GM23338 (cell line): ENCODE measurements around the gene USP46. TPM values are rescaled to one million over a fixed set of nuclear protein-coding genes. Genes with fewer than 3 reads are reported as not detected.

ENCODE experiments used
- ATAC-seq: fragments of 200-7000 bp; cut with Tn5 transposase; 3 replicates; pipeline ENCODE4 v1.9.1; 2020
- DNase-seq: peaks from one replicate; pipeline ENCODE4 v3.0.0-alpha.2; 2015; ENCODE audit warnings: low spot score
- H2AFZ ChIP-seq: fragments of 200-600 bp; sonication (generic); 2 replicates; pipeline ENCODE4 v1.8.0; 2016; ENCODE audit warnings: antibody characterized with exemption, mild to moderate bottlenecking, moderate library complexity
- H3F3A ChIP-seq: fragments of 200-600 bp; sonication (generic); replicated peaks from 2 replicates; pipeline ENCODE4 v1.8.0; 2017; ENCODE audit warnings: antibody characterized with exemption, mixed run types, low read depth
- H3K27ac ChIP-seq: fragments of 200-600 bp; sonication (generic); 2 replicates; pipeline ENCODE4 v1.6.1; 2016; ENCODE audit warnings: low read depth
- H3K27me3 ChIP-seq: fragments of 200-600 bp; sonication (generic); 2 replicates; pipeline ENCODE4 v1.8.0; 2016; ENCODE audit warnings: mild to moderate bottlenecking, mixed run types, moderate library complexity; ENCODE audit not compliant: insufficient read depth
- H3K36me3 ChIP-seq: fragments of 200-600 bp; sonication (generic); 2 replicates; pipeline ENCODE4 v1.8.0; 2016; ENCODE audit warnings: mild to moderate bottlenecking; ENCODE audit not compliant: insufficient read depth
- H3K4me1 ChIP-seq: fragments of 200-600 bp; sonication (generic); 2 replicates; pipeline ENCODE4 v1.8.0; 2016; ENCODE audit warnings: mild to moderate bottlenecking, moderate library complexity; ENCODE audit not compliant: insufficient read depth
- H3K4me2 ChIP-seq: fragments of 200-600 bp; sonication (generic); 2 replicates; pipeline ENCODE4 v1.7.1; 2017; ENCODE audit warnings: mixed run types
- H3K4me3 ChIP-seq: fragments of 200-600 bp; sonication (generic); 2 replicates; pipeline ENCODE4 v1.6.1; 2016; ENCODE audit warnings: mixed run types
- H3K79me2 ChIP-seq: fragments of 200-600 bp; sonication (generic); replicated peaks from 2 replicates; pipeline ENCODE4 v1.8.0; 2017; ENCODE audit warnings: mild to moderate bottlenecking; ENCODE audit not compliant: insufficient read depth
- H3K9me2 ChIP-seq: fragments of 200-600 bp; sonication (generic); 2 replicates; pipeline ENCODE4 v1.8.0; 2017; ENCODE audit not compliant: insufficient read depth
- H4K20me1 ChIP-seq: fragments of 200-600 bp; sonication (generic); replicated peaks from 2 replicates; pipeline ENCODE4 v1.8.0; 2017; ENCODE audit warnings: mild to moderate bottlenecking; ENCODE audit not compliant: insufficient read depth
- H3K27ac Mint-ChIP-seq: 2 replicates; pipeline ENCODE4 v1.8.0; 2020; ENCODE audit warnings: inconsistent platforms, mild to moderate bottlenecking, moderate library complexity, mixed read lengths
- H3K27me3 Mint-ChIP-seq: 3 replicates; pipeline ENCODE4 v1.8.0; 2022; ENCODE audit warnings: low read depth, mild to moderate bottlenecking, moderate library complexity, mixed read lengths, inconsistent platforms; ENCODE audit not compliant: insufficient read depth, poor library complexity
- H3K36me3 Mint-ChIP-seq: 3 replicates; pipeline ENCODE4 v1.8.0; 2021; ENCODE audit warnings: low read depth, mild to moderate bottlenecking, inconsistent platforms, moderate library complexity, mixed read lengths
- H3K4me1 Mint-ChIP-seq: 3 replicates; pipeline ENCODE4 v1.8.0; 2020; ENCODE audit warnings: mild to moderate bottlenecking, inconsistent platforms, mixed read lengths
- H3K4me3 Mint-ChIP-seq: 3 replicates; pipeline ENCODE4 v1.8.0; 2021; ENCODE audit warnings: moderate library complexity, mild to moderate bottlenecking, inconsistent platforms, mixed read lengths
- H3K9me3 Mint-ChIP-seq: 3 replicates; pipeline ENCODE4 v1.8.0; 2020; ENCODE audit warnings: moderate library complexity, mild to moderate bottlenecking, inconsistent platforms, mixed read lengths
- CTCF ChIP-seq, 2 experiments: fragments of 200-600 bp in 1 of 2; sonication (generic) in 1 of 2; conservative IDR thresholded peaks; 2 replicates each; pipeline versions ENCODE4 v1.5.1 to v1.6.1; 2016 to 2017; ENCODE audit warnings: antibody characterized with exemption in 2 of 2, low read depth in 2 of 2, mild to moderate bottlenecking in 2 of 2, moderate library complexity in 1 of 2
- JUNB ChIP-seq: IDR thresholded peaks from one replicate; pipeline ENCODE4 v1.6.1; 2016; ENCODE audit warnings: antibody characterized with exemption; ENCODE audit not compliant: unreplicated experiment
- POLR2AphosphoS5 ChIP-seq: IDR thresholded peaks from 2 replicates; pipeline ENCODE4 v1.6.1; 2016; ENCODE audit warnings: antibody characterized with exemption, low read depth
- ZNF331 ChIP-seq: fragments of 250-450 bp; sonication (Bioruptor Pico); IDR thresholded peaks from 2 replicates; pipeline ENCODE4 v1.5.0; 2020; ENCODE audit warnings: low read depth, mild to moderate bottlenecking, moderate library complexity
- ZNF462 ChIP-seq: fragments of 250-450 bp; sonication (Bioruptor Pico); IDR thresholded peaks from 2 replicates; pipeline ENCODE4 v1.5.0; 2020; ENCODE audit warnings: mild to moderate bottlenecking, moderate library complexity
- polyA plus RNA-seq: library from polyadenylated mRNA; unstranded; fragments of >200 nt; fragmentation: Nextera tagmentation; extraction: Ambion mirVana; gene quantifications from 2 replicates; pipeline ENCODE4 v1.2.1, GENCODE V29; 2016
- total RNA-seq: library from RNA; depleted of rRNA; stranded (reverse); fragments of >200 nt; shearing (Covaris generic); gene quantifications from 2 replicates; pipeline ENCODE4 v1.2.3, GENCODE V29; 2014
- TF ChIP-seq, protein P1 (sequence below): IDR thresholded peaks from 2 replicates; pipeline ENCODE4 v1.6.1; 2016; ENCODE audit warnings: antibody characterized with exemption

Gene USP46
- total and polyA plus RNA-seq, 2 experiments from 2014 or later, result 40.5 to 59.4 TPM

DNA sequence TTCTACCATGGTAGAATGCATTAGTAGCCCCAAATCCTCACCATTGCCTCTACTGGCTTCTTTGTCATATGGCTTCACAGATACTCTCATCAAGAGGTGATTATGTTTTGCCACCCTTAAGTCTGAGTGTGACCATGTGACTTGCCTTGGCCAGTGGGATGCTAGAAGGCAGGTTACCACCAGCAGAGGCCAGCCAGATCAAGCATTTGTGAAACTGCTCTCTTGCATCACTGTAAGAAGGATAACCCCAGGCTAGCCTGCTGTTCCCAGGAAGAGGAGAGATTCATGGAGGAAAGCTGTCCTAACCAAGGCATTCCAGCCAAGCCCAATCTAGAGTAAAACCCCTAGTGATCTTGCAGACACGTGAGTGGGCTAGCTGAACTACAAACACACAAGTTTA lies 46.8 kb downstream of the USP46 start:
- no peak overlapping the region for H3K27ac ChIP-seq
- TF ChIP-seq CTCF (conservative IDR thresholded peaks at IDR 0.05; ENCODE audit: low read depth in 2 of 2), result no peak
- H3K4me3 ChIP-seq, result no peak overlapping the region
- H3K9me2 ChIP-seq, result no peaks in the 10 kb centered on the region
- Mint-ChIP-seq H3K27me3 (peaks cover 9% of the 10 kb centered on the region), H3K27ac (no peak overlapping the region), H3K9me3 (no peaks in the 10 kb centered on the region), H3K4me3 (no peak overlapping the region), H3K36me3 (peaks cover 64% of the 10 kb centered on the region), H3K4me1 (peaks cover 5% of the 10 kb centered on the region; the same call in 2 of the 3 replicates)
- no peaks in the 10 kb centered on the region for H3K27me3 ChIP-seq
- H2AFZ ChIP-seq, result no peak overlapping the region
- H3K4me2 ChIP-seq, result no peak overlapping the region
- no peaks in the 10 kb centered on the region for H3K4me1 ChIP-seq
- H4K20me1 ChIP-seq, result no peaks in the 10 kb centered on the region; the same call in 1 of the 2 replicates
- peaks cover 50% of the 10 kb centered on the region for H3K79me2 ChIP-seq
- ATAC-seq (no peak; the same call in 2 of the 3 replicates), DNase-seq (no peak)
- no peaks in the 10 kb centered on the region for H3F3A ChIP-seq
- peaks cover 14% of the 10 kb centered on the region; the same call in 1 of the 2 replicates for H3K36me3 ChIP-seq

GRCh38 chr4:52611030-52611555 lies 48.0 kb downstream of the USP46 start:
- no peak overlapping the region for H3K27ac ChIP-seq
- peaks cover 73% of the 10 kb centered on the region for H3K36me3 Mint-ChIP-seq
- H3K4me1 Mint-ChIP-seq, result peaks cover 5% of the 10 kb centered on the region; the same call in 2 of the 3 replicates
- no peaks in the 10 kb centered on the region for H3F3A ChIP-seq
- H4K20me1 ChIP-seq, result no peaks in the 10 kb centered on the region; the same call in 1 of the 2 replicates
- peaks cover 37% of the 10 kb centered on the region for H3K79me2 ChIP-seq
- no peak overlapping the region for H3K4me3 Mint-ChIP-seq
- peaks cover 19% of the 10 kb centered on the region; the same call in 1 of the 2 replicates for H3K36me3 ChIP-seq
- no peaks in the 10 kb centered on the region for H3K27me3 ChIP-seq
- no peak overlapping the region for H3K4me3 ChIP-seq
- TF ChIP-seq JUNB, result no peak
- TF ChIP-seq POLR2AphosphoS5, result no peak
- no peak for TF ChIP-seq ZNF331 (CRISPR knock-in tag)
- TF ChIP-seq, protein P1, sequence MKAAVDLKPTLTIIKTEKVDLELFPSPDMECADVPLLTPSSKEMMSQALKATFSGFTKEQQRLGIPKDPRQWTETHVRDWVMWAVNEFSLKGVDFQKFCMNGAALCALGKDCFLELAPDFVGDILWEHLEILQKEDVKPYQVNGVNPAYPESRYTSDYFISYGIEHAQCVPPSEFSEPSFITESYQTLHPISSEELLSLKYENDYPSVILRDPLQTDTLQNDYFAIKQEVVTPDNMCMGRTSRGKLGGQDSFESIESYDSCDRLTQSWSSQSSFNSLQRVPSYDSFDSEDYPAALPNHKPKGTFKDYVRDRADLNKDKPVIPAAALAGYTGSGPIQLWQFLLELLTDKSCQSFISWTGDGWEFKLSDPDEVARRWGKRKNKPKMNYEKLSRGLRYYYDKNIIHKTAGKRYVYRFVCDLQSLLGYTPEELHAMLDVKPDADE, result no peak
- TF ChIP-seq ZNF462 (CRISPR knock-in tag), result no peak
- no peaks in the 10 kb centered on the region for H3K4me1 ChIP-seq
- DNase-seq (no peak), ATAC-seq (no peak)
- H3K9me2 ChIP-seq, result no peaks in the 10 kb centered on the region
- H3K9me3 Mint-ChIP-seq, result no peaks in the 10 kb centered on the region
- peaks cover 9% of the 10 kb centered on the region for H3K27me3 Mint-ChIP-seq
- H2AFZ ChIP-seq, result no peak overlapping the region
- H3K27ac Mint-ChIP-seq, result no peak overlapping the region
- H3K4me2 ChIP-seq, result no peak overlapping the region
